GM19455 (cell line): Measurements from ENCODE around the gene RGS10.

Source experiments
- ATAC-seq: cut with Tn5 transposase; IDR thresholded peaks from one replicate; pipeline ENCODE4 v1.9.1; 2021; ENCODE audit not compliant: unreplicated experiment

RGS10 gene

GRCh38 chr10:119520283-119520682 is 22.2 kb downstream of the RGS10 start:
- ATAC-seq: no peak

DNA sequence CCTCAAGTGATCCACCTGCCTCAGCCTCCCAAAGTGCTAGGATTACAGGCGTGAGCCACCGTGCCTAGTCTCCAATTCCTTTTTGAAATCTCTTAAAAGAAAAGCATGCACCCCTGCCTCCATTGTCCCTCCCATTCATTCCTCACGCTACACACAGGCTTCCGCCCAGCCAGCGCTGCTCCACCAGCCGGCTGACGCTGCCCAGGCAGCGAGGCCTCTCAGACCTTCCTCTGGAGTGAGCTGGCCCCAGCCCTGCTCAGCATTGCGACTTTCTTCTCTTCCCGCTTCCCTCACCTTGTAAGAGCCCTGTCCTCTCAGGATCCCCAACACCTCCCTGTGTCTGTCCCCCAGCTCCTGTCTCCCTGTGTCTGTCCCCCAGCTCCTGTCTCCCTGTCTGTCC is 23.6 kb downstream of the RGS10 start:
- no peak for ATAC-seq

GRCh38 chr10:119518176-119518575 is 24.3 kb downstream of the RGS10 start:
- peak; percentile 6 for ATAC-seq

DNA sequence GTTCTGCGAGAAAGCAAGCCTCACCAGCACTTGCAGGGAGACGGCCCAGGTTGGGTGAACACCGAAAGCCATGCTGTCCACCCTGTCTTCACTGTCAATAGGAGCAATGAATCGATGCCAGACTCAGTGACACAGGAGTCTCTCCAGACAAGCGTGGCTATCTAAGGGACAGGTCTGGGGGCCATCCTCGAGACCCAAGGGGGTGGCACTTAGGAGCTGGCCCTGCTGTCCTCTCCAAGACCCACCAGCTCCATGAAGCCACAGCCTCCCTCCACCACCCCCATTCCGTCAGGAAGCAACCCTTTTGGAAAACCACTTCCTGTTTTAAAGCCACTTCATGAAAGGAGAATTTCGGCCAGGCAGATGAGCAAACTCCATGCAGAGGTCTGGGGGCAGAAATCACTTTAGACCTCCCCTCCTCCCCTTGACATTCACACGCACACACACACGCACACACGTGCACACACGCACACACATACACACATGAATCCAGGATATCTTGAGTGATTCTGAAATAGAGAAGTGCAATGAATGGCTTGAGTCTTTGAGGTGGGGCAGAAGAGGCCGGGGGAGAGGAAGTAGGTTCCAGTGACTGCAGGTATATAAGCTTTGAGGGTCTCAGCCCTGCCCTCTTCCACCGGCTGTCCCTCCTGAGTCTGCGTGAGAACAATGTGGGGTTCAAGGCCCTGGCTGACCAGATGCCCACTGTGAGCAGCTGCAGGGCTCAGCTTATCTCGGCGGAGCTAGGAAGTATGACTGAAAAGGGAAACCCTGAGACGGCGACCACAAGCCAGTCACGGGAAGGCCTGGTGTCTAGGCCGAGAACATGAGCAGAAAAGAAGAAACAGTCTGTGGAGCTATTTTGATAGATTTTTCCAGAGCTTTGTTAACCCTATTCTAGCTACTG is 25.0 kb downstream of the RGS10 start:
- peak; percentile 50 for ATAC-seq

DNA sequence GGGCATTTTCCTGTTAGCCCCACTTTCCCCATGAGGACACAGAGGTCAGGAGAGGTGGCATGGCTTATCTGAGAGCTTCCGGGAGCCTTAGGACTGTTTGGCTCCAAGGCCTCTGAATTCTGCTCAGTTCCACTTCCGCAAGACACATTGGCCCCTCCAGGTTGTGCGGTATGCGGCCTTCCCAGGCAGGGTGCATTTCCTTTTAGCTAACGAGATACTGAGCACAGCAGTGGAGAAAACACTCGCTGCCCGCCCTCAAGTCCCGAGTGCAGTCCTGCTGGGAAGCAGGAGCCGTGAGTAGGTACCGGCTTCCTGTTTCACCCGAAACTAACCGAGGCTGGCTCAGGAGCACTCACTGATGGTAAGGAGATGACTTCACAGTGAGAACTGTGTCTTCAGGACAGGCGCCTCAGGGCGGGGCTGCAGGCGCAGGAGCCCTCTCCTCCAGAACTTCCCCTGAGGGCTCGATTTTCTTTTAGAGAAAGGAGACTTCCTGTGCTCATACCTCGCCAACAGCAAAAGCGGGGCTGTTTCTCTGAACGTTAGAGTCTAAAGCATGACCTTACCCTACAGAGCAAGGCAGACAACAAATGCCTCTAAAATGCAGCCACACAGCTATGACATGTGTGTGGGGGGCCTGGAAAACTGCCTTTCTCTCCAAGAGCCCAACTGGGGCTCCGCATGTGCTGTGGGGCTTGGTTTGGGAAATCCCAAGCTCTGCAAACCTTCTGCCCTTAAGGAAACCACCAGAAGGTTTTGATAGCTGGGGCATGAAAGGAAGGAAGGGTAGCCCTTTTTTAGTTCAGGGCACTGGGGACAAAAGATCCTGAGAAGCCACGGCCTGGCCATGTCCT is 25.9 kb downstream of the RGS10 start:
- ATAC-seq: peak; percentile 79

DNA sequence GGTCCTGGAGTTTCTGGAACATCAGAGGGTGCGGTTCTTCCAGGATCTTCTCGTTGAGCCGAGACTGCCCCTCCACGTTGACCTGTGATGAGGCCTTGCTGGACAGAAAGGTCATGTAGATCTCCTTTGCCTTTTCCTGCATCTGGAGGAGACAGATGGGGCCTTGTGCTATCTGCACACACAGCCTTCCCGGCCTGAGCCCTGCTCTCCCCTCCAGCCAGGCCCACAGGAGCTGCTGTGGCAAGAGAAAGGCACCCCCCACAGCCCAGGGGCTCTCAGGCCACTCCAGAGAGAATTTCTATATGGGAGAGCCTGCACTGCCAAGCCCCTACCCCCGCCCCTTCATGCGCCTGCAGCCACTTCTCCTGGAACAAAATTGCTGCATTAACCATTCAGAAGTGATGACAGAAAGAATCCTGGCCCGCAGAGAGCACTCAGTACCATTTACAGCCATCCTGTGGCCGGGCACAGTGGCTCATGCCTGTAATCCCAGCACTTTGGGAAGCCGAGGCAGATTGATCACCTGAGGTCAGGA is 26.9 kb downstream of the RGS10 start:
- ATAC-seq: no peak

DNA sequence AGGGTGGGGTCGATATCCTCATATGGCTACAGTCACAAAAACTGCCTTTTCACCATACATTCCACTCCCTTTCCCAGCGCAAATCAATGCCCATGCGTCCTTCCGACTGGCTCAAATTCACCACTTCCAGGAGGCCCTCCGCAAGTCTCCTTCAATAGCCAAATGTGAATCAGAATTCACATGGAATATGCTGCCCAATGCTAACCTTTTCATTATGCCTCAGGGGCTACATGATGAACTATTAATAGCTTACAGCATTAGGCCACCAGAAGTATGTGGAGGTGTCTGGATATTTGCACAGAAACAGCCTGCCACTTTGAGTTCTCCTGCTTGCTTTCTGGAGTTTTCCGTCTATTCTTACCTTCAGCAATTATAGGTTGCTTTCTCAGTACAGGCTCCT is 27.7 kb downstream of the RGS10 start:
- no peak for ATAC-seq

DNA sequence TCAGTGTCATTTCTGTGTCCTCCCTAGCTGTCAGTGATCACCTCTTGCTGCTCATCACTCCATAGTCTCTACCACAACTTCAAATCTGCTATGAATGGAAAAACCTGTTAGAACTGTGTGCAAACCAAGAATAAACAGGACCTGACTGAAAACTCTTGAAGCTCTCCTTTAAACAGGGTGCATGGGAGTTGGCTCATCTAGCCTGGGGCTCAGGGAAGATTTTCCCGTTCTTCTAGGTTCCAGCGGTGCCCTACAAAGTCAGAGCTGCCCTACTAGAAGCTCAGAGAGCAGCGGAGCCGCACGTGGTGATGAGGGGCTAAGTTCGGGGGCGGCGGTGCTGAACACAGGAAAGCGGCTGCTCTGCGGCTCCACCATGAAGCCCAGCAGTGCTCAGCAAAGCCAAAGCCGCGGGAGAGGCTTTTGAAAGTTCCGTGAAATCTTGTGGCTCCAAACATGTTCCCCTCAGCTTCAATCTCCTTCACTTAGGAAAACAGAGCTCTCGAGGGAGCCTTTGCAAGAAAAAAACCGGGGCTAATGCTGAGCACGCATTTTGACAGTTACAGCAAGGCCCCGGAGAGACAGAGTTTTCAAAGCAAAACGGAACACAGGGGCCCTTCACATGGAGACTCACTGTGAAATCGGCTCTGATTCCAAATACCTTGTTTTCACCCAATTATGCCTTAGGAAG is 30.5 kb downstream of the RGS10 start:
- ATAC-seq: no peak

GRCh38 chr10:119509909-119510451 is 32.5 kb downstream of the RGS10 start:
- ATAC-seq: no peak

- no peak for ATAC-seq
Measured at GRCh38 chr10:119507115-119507514, 35.4 kb downstream of the RGS10 start.

GRCh38 chr10:119505588-119506315 is 36.8 kb downstream of the RGS10 start:
- no peak for ATAC-seq

DNA sequence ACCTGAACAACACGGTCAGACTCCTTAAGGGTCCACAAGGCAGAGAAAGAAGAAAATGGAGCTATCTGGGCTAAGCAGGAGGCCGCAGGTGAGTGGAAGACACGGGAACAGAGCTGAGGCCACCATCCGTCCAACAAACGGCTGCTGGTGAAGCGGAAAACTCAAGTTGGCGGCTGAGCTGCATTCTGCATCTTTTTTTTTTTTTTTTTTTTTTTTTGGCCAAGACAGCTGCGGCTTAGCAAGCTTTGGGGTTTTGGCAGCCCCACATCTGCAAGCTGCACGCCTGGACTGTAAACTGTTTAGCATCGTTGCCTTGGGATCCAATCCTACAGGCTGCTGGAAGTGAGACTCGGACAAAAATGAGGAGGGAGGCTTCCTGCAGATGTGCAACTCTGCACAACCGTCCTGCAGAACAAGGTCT is 37.4 kb downstream of the RGS10 start:
- no peak for ATAC-seq

GRCh38 chr10:119504651-119505050 is 37.9 kb downstream of the RGS10 start:
- no peak for ATAC-seq

GRCh38 chr10:119503821-119504220 is 38.7 kb downstream of the RGS10 start:
- no peak for ATAC-seq

DNA sequence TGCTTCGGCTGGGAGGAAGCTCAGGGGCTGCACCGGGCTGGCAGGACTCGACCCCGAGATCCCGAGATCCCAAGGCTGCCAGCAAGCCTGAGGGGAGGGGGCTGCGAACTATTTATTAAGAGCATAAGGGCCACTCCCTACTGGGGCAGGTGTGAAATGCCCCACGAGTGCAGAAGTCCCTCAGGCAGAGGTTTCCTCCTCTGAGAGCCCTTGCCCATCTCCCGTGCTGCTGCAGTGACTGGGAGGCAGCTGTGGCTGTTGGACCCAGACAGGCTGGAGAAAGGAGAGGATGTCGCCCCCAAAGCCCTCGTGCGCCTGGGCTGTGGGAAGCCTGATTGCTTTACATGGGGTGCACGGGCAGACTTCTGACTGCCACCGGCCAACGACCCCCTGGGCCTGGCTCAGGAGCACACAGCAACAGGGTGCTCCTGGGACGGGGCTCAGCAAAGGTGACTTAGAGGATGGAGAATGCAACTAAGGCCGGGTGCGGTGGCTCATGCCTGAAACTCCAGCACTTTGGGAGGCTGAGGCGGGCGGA is 39.8 kb downstream of the RGS10 start:
- no peak for ATAC-seq

- no peak for ATAC-seq
Measured at GRCh38 chr10:119502209-119502608, 40.3 kb downstream of the RGS10 start.

DNA sequence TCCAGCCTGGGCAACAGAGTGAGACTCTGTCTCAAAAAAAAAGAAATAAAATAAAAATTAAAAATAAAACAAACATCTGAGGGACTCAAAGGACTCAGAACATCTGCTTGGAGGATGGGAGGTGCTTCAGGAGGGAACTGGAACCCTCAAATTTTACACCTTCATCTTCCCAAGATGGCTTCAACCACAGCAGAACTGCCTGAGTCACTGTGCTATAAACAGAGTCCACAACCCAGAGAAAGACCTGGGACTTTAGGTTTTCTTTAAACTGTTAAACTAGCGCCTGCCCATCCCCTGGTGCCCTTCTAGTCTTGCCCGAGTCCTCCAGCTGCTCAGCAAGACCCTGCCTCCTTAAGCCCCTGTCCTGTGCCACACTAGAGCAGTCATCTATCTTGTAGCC is 40.8 kb downstream of the RGS10 start:
- ATAC-seq: no peak

DNA sequence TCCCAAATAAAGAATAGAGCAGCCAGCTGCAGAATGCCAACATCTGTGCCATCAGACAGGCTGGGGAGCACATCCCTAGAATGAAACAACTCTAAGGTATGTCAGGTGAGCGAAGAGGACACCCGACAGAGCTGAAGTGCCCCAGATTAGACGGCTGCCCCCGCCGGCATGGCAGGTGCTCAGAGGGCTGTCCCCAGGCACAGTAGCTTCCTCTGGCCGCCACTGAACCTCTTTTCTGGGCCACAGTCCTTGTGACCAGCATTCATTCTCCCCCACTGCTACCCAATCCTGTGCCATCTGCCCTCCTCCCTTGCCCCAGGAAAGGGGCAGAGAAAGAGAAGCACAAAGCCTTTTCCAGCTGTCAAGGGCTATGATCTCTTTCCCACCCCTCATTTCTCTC is 41.7 kb downstream of the RGS10 start:
- no peak for ATAC-seq

- no peak for ATAC-seq
Measured at GRCh38 chr10:119500123-119500795, 42.3 kb downstream of the RGS10 start.
